HG02981 (cell line): ENCODE measurements around the gene APOBEC3G.
"Not testable (repeated sequence)": the region's sequence is repeated elsewhere in the genome, so short reads cannot be mapped to it uniquely, and the experiment has no call there.

Experiments
- ATAC-seq: cut with Tn5 transposase; IDR thresholded peaks from one replicate; pipeline ENCODE4 v1.9.1; 2021; ENCODE audit warnings: mild to moderate bottlenecking, moderate library complexity; ENCODE audit not compliant: unreplicated experiment

APOBEC3G gene

DNA sequence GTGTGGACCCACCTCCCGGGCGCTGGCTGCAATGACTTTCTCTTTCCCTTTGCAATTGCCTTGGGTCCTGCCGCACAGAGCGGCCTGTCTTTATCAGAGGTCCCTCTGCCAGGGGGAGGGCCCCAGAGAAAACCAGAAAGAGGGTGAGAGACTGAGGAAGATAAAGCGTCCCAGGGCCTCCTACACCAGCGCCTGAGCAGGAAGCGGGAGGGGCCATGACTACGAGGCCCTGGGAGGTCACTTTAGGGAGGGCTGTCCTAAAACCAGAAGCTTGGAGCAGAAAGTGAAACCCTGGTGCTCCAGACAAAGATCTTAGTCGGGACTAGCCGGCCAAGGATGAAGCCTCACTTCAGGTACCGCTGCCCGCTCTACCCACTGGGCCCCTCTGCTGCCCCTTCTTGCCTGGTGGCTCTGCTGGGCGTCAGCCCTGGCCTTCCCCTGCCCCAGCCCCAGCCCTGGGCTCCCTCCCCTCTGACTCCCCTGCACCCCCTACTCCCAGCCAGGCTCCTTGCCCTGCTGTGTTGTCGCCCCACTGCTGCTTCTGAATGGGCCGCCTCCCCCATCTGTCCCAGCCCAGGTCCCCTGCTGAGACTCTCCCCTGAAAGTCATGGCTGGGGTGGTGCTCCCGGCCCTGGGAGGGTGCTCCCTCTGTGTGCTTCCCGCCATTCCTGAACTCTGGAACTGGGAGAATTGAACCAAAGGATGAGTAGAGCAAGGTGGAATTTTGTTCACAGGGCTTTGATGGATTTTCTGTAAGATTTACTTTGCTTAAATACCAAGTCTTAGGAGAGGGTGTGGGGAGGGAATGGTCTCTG lies at the start of gene APOBEC3G:
Gene APOBEC3G (plus strand): TSS at position 250 of the 815 bp plus-strand sequence. CDS start 87 bp downstream, at position 337.
- peak; percentile 66 for ATAC-seq

DNA sequence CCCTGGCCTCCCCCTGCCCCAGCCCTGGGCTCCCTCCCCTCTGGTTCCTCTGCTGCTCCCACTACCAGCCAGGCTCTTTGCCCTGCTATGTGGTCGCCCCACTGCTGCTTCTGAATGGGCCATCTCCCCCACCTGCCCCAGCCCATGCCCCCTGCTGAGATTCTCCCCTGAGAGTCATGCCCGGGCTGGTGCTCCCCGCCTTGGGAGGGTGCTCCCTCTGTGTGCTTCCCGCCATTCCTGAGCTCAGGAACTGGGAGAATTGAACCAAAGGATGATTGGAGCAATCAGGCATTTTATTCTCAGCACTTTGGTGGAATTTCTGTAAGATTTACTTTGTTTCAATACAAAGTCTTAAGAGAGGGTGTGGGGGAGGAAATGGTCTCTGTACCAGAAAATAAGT lies 49.4 kb upstream of the APOBEC3G start:
- no peak for ATAC-seq

DNA sequence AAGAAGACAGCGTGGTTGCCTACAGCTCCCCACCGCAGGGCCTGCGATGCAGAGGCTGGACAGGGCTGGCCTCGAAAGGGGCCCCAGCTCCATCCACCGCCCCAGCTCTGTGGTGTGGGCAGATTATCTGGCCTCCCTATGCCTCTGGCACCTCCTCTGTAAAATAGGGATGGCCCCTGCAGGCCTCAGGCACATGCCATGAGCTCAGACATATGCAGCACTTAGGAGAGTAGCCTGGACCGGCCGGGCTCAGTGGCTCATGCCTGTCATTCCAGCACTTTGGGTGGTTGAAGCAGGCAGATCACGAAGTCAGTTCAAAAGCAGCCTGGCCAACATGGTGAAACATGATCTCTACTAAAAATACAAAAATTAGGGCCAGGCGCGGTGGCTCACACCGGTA lies 48.8 kb upstream of the APOBEC3G start:
- no peak for ATAC-seq

DNA sequence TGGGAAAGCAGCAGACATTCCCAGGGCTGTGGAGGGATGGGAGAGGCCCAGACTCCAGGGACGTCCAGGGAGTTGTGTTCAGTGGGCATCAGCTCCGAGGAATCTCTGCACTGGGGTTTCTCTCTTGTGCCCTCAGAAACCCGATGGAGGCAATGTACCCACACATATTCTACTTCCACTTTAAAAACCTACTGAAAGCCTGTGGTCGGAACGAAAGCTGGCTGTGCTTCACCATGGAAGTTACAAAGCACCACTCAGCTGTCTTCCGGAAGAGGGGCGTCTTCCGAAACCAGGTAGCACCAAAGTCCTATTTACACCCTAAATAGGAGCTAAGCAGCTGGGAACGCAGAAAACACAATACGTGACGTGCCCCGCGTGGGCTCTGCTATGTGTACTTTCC lies 47.8 kb upstream of the APOBEC3G start:
- no peak for ATAC-seq

DNA sequence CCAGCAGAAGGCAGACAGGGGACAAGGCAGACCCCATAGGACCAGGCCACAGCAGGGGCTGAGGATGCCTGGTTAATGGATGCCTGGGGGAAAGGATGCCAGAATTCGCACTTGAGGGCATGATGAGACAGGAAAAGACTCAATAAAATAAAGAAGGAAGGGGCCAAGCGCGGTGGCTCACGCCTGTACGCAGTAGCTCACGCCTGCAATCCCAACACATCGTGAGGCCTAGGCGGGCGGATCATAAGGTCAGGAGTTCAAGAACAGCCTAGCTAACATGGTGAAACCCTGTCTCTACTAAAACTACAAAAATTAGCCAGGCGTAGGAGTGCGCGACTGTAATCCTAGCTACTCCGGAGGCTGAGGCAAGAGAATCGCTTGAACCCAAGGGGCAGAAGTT lies 46.4 kb upstream of the APOBEC3G start:
- ATAC-seq, result no peak

DNA sequence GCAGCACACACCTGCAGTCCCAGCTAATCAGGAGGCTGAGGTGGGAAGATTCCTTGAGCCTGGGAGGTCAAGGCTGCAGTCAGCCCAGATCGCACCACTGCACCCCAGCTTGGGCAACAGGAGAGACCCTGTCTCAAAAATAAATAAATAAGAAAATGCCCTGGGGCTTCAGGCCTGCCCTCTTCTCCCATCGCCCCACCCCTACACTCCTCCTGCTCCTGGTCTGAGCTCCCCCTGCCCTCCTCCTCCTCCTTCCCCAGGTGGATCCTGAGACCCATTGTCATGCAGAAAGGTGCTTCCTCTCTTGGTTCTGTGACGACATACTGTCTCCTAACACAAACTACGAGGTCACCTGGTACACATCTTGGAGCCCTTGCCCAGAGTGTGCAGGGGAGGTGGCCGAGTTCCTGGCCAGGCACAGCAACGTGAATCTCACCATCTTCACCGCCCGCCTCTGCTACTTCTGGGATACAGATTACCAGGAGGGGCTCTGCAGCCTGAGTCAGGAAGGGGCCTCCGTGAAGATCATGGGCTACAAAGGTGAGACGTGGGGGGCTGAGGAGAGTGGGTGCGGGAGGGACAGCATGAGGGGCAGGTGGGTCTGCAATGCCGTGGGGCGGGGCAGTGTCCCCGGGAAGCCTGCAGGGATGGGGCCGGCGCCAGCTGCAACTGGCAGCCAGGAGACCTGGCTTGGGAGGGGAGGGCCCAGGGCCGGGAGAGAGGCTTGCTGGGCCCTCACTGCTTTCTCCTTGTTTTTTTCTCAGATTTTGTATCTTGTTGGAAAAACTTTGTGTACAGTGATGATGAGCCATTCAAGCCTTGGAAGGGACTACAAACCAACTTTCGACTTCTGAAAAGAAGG lies 45.4 kb upstream of the APOBEC3G start:
- ATAC-seq, result not testable (repeated sequence)

DNA sequence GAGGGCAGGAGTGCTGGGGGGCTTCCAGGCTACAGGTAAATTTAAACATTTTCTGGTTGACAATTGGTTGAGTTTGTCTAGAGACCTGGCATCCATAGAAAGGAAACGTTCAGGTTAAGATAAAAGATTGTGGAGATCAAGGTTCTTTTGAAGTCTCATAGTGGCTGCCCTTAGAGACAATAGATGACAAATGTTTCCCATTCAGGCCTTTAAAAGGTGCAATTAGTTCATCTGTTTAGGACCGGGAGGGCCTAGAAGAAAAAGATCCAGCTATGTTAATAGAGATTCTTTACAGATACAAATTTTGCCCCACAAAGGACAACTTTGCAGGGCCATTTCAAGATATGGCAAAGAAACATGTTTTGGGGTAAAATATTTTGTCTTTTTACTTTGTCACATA lies 40.0 kb upstream of the APOBEC3G start:
- ATAC-seq, result not testable (repeated sequence)

DNA sequence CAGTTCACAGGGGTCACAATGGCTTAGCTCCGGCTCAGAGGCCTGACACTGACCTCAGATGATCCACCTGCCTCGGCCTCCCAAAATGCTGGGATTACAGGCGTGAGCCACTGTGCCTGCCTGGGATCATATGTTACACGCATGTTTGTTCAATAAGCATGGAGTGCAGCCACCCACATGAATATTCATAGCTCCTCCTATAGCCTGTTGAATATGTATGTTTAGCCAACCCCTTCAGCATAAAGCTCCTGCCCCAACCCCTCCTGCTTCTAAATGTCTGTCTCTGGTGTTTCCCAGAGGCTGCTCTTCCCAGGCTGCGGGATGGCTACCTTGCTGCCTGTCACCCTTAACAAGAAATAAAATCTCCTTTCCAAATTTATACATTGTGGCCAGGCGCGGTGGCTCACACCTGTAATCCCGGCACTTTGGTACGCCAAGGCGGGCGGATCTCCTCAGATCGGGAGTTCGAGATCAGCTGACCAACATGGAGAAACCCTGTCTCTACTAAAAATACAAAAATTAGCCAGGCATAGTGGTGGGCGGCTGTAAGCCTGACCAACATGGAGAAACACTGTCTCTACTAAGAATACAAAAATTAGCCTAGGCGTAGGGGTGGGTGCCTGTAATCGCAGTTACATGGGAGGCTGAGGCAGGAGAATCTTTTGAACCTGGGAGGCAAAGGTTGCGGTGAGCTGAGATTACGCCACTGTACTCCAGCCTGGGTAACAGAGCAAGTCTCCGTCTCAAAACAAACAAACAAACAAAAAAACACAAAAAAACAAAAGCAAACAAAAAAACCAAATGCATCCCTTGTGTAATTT lies 37.6 kb upstream of the APOBEC3G start:
- ATAC-seq, result no peak

DNA sequence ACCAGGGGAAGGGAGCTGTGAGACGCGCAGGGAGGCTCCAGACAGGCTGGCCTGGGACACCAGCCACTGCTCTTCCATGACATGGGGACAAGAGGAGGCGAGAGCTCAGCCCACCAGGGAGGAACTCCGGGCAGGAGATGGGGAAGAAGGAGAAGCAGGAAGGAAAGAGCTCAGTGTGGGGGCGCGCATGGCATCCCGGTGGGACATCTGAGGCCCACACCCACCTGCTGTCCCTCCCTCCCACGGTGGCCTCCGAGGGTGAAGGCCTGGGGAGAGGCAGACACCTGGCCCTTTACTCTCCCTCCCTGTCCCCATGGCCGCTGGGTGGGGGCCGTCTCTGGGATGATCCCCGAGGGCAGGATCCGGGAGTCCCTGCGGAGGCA lies 36.9 kb upstream of the APOBEC3G start:
- peak; percentile 4 for ATAC-seq

DNA sequence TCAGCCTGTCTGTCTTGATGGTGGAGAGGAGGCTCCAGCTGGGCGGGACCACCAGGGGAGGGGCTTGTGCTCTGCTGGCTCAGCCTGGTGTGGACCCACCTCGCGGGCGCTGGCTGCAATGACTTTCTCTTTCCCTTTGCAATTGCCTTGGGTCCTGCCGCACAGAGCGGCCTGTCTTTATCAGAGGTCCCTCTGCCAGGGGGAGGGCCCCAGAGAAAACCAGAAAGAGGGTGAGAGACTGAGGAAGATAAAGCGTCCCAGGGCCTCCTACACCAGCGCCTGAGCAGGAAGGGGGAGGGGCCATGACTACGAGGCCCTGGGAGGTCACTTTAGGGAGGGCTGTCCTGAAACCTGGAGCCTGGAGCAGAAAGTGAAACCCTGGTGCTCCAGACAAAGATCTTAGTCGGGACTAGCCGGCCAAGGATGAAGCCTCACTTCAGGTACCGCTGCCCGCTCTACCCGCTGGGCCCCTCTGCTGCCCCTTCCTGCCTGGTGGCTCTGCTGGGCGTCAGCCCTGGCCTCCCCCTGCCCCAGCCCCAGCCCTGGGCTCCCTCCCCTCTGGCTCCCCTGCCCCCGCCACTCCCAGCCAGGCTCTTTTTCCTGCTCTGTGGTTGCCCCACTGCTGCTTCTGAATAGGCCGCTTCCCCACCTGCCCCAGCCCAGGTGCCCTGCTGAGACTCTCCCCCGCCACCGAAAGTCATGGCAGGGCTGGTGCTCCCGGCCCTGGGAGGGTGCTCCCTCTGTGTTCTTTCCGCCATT lies 36.4 kb upstream of the APOBEC3G start, which contains the start of gene APOBEC3F:
Gene APOBEC3F (plus strand): TSS at position 327 of the 759 bp plus-strand sequence. CDS start 97 bp downstream, at position 424.
- ATAC-seq, result peak; percentile 94

DNA sequence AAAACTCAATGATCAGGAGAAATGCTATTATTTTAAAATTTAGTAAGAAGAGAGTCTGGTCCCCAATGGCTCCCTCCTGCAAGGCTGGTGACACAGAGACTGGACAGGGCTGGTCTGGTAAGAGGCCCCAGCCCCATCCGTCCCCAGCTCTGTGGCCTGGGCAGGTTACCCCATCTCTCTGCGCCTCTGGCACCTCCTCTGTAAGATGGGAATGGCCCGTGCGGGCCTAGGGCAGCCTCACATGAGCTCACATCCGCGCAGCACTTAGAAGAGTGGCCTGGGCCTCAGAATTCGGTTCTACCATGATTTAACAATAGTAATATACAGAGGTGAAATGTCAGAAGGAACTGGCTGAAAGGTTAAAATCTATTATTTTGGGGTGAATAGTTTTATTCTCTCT lies 35.2 kb upstream of the APOBEC3G start:
- ATAC-seq, result no peak

DNA sequence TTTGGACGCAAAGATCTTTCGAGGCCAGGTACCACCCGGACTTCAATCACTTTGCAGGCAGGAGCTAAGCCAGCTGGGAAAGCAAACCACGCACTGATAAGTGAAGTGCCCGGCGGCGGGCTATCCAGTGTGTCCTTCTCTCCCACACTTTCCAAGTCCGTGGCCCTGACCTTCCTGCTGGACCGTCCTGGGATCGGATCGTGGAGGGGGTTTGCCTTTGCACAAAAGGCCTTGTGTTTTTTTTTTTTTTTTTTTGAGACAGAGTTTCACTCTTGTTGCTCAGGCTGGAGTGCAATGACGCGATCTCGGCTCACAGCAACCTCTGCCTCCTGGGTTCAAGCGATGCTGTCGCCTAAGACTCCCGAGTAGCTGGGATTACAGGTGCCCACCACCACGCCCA lies 34.0 kb upstream of the APOBEC3G start:
- ATAC-seq, result not testable (repeated sequence)

DNA sequence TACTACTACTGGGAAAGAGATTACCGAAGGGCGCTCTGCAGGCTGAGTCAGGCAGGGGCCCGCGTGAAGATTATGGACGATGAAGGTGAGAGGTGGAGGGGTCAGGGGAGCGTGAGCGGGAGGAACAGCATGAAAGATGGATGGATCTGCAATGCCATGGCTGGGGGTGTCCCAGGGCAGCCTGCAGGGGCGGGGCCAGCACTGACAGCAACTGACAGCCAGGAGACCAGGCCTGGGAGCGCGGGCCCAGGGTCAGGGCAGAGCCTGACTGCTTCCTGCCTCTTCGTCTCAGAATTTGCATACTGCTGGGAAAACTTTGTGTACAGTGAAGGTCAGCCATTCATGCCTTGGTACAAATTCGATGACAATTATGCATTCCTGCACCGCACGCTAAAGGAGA lies 31.9 kb upstream of the APOBEC3G start:
- not testable (repeated sequence) for ATAC-seq

DNA sequence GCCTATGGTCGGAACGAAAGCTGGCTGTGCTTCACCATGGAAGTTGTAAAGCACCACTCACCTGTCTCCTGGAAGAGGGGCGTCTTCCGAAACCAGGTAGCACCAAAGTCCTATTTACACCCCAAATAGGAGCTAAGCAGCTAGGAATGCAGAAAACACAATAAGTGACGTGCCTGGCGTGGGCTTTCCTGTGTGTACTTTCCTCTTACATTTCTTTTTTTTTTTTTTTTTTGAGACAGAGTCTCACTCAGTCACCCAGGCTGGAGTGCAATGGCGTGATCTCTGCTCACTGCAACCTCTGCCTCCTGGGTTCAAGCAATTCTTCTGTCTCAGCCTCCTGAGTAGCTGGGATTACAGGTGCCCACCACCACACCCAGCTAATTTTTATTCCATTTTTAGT lies 27.6 kb upstream of the APOBEC3G start:
- ATAC-seq, result not testable (repeated sequence)

DNA sequence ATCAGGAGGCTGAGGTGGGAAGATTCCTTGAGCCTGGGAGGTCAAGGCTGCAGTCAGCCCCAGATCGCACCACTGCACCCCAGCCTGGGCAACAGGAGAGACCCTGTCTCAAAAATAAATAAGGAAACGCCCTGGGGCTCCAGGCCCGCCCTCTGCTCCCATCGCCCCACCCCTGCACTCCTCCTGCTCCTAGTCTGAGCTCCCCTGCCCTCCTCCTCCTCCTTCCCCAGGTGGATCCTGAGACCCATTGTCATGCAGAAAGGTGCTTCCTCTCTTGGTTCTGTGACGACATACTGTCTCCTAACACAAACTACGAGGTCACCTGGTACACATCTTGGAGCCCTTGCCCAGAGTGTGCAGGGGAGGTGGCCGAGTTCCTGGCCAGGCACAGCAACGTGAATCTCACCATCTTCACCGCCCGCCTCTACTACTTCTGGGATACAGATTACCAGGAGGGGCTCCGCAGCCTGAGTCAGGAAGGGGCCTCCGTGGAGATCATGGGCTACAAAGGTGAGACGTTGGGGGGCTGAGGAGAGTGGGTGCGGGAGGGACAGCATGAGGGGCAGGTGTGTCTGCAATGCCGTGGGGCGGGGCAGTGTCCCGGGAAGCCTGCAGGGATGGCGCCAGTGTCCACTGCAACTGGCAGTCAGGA lies 25.1 kb upstream of the APOBEC3G start:
- ATAC-seq, result not testable (repeated sequence)

DNA sequence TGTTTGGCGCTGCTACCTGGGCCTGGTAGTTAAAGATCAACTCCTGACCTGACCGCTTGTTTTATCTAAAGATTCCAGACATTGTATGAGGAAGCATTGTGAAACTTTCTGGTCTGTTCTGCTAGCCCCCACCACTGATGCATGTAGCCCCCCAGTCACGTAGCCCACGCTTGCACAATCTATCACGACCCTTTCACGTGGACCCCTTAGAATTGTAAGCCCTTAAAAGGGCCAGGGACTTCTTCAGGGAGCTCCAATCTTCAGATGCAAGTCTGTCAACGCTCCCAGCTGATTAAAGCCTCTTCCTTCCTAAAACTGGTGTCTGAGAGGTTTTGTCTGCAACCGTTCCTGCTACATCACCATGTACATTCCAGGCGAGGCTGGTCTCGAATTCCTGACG lies 21.4 kb upstream of the APOBEC3G start:
- ATAC-seq, result no peak

DNA sequence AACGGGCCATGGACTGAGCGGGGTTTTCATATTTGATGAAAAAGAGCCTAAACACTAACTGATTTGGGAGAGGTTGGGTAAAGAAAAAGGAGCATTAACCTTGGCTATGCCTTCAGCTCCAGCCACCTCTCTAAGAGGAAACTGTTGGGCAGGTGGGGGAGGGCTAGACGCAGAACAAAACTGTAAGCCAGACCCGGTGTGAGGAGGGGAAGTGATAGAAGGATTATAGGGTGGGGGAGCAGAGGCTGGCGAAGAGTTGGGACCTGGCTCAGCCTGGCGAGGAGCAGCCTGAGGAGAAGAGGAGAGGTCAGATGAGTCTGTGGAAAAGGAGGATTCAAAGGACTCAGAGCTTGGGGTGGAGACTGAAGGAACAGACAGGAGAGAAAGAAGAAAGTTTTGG lies 15.8 kb upstream of the APOBEC3G start:
- not testable (repeated sequence) for ATAC-seq

DNA sequence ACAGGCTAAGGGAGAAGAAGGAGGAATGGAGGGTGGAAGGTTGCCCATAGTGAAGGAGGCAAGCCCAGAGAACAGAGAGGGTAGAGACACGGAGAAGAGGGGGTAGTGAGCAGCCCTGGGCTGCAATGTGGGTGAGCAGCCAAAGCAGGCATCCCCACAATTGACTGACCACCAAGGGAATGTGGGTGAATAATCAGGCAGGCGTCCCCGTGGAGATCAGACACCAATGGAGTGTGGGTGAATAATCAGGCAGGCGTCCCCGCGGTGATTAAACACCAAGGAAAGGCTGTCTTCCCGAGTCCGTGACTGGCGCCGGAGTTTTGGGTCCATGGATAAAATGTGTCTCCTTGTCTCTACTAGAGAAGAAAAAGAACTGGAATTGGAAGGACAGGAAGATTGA lies 15.1 kb upstream of the APOBEC3G start:
- not testable (repeated sequence) for ATAC-seq

DNA sequence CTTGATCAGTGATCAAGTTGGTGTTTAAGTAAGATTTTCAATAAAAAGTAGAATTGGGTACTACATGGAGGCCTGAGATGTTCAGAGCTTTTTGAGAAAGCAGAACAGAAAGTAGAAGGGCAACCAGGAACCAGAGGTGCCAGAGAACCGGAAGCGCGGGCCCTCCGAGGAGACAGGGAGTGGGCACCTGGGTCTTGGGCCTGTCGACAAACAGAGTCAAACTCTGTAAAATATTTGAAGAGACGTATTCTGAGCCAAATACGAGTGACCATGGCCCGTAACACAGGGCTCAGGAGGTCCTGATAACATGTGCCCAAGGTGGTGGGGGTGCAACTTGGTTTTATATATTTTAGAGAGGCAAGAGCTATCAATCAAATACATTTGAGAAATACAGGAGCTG lies 13.2 kb upstream of the APOBEC3G start:
- ATAC-seq, result peak; percentile 48
